COLO668 (cell line): ENCODE measurements around the gene BTN3A1.
"Not testable (repeated sequence)": the region's sequence is repeated elsewhere in the genome, so short reads cannot be mapped to it uniquely, and the experiment has no call there.

Experiments
- DNase-seq: peaks from one replicate; lab custom pipeline; 2025; ENCODE audit not compliant: unreplicated experiment; lab: John Stamatoyannopoulos, UW

BTN3A1 gene

DNA sequence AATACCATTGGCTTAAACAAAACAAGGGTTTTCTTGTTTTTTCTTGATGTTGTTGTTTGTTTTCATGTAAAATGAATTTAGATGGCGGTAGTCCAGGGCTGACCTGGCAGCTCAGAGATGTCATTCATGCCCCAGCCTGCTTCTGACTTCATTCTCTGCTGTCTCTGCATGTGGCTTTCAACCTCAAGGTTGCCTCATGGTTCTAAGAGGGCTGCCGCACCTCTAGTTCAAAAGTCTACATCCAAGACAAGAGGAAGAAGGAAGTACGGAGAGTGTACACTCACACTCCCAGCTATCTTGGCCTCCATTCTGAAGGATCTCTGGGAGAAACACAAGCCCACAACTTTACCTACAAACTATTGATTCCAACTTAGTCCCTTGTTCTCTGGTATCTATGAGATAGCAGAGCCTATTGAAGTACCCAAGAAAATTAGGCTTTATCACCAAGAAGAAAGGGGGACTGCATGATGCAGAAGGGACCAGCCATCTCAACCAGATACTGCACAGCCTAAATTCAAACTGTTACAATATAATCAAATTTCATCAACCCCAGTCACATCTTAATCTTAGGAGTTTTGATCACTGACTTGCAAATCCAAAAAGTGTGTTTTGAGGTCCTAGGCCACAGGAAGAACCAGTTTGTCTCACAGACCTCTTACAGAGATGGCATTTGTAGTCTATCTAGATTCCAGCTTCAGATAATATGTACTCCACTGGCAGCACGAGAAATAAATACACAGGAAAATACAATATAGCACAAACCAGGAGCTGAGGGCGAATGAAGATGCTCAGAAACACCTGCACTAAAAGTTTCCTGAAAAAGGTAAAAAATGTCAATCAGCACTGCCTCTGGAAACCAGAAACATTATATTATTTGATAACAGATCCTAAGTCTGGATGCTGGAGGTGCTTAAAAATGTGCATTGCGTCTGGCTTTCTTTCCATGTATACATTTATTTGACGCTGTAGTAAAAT, 37.4 kb downstream of the BTN3A1 start:
- no peak for DNase-seq

DNA sequence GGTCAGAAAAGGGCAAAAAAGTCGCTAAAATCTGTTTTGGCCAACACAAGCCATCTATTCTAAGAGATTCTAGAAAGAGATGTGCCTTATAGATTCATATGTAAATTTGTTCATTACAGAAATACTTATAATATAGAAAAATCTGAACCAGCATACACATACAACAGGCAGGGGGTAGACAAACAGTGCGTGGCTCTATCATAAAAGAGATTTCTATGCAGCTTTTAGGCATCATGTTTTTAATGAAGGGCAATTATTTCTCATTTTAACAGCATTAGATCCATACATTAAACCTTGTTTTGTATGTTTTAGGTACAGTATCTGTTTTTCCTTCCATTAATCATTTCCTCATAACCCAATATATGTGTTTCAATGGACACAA, 38.9 kb downstream of the BTN3A1 start:
- no peak for DNase-seq

DNA sequence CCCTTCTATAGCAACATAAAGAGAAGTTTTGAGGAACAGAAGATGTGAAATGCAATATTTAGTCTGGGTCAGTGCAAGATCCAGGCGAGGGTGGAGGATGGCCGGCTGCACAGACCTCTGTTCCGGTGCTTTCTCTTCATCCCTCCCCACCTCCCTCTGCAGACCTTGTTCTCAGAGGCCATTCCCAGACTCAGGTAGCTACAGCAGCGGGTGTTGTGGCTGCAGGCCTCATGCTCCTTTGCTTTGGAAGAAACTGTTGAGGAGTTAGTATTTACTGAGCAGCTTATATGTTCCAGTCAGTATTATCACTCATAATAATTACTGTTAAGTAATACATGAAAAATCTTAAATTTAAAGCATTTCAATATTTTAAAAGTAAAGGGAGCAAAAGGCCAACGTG, 39.9 kb downstream of the BTN3A1 start:
- DNase-seq, result no peak

DNA sequence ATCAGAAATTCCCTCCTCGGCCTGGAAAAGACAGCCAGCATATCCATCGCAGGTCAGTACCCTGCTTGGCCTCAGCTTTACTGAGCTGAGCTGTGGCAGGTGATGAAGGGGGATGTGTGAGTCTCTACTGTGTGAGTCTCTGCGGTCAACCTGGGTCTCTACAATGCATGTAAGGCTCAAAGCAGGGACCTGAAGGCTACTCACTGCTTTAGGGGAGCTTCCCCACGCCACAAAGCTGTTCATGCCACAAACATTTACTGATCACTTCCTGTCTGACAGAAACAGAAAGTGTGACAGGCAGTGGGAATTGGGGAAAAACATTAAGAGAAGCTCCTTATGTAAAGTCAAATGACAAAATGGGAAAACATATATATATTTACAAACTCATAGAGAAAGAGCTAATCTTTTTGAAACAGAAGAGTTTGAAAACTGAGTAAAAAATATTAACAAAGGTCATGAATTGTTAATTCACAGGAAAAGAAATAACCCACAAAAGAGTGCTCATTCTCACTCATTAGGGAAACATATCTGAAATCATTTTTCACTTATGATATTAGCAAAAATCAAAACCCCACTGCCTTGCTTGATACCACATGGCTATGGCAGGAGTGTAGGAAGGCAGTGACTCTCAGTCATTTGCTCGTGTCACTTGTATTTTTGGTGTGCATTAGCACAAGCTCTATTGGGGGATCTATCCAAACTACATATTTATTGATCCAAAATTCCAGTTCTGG, 44.0 kb downstream of the BTN3A1 start:
- DNase-seq, result no peak

- DNase-seq, result no peak
Measured at GRCh38 chr6:26447257-26447656, 45.2 kb downstream of the BTN3A1 start.

- DNase-seq, result no peak
Measured at GRCh38 chr6:26450240-26450639, 48.2 kb downstream of the BTN3A1 start.

GRCh38 chr6:26452631-26453235, 50.7 kb downstream of the BTN3A1 start:
- no peak for DNase-seq

DNA sequence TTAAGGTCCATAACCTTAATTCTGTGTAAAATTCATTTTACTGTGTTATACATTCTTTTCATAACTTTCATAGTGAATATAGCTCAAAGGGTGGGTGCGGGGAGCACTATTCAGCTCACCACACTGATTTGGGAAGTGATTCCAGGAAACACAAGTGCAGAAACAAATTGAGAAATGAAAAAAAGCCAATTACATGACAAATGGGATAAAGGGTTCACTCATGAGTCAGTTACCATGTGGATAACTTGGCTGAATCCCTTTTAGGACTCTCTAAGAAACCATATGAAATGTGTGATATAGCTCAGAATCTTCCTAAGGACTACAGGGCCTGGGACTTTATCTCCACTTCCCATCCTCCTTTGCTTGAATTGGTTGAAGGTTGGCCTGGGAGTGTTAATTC, 52.6 kb downstream of the BTN3A1 start:
- DNase-seq, result no peak

GRCh38 chr6:26455357-26455970, 53.4 kb downstream of the BTN3A1 start:
- DNase-seq, result no peak

- DNase-seq, result peak; percentile 17
Measured at GRCh38 chr6:26457264-26457805, 55.3 kb downstream of the BTN3A1 start.

- DNase-seq, result peak; percentile 58
Measured at GRCh38 chr6:26457806-26458688, 56.0 kb downstream of the BTN3A1 start, which contains the start of gene BTN2A1. Gene BTN2A1 (plus strand): TSS chr6:26457955. CDS start chr6:26458637, 682 bp downstream.

- no peak for DNase-seq
Measured at GRCh38 chr6:26459023-26459810, 57.1 kb downstream of the BTN3A1 start.

DNA sequence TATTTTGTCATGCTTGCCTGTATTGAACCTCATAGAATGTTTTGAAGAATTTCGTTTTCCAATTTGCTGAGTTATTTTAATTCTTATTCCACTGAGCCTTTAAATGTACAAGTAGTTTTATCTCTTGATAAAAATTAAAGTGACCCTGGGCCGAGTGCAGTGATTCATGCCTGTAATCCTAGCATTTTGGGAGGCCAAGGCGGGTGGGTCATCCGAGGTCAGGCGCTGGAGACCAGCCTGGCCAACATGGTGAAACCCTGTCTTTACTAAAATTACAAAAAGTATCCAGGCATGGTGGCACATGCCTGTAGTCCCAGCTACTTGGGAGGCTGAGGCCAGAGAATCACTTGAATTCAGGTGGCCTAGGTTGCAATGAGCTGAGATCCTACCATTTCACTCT, 59.3 kb downstream of the BTN3A1 start:
- not testable (repeated sequence) for DNase-seq

DNA sequence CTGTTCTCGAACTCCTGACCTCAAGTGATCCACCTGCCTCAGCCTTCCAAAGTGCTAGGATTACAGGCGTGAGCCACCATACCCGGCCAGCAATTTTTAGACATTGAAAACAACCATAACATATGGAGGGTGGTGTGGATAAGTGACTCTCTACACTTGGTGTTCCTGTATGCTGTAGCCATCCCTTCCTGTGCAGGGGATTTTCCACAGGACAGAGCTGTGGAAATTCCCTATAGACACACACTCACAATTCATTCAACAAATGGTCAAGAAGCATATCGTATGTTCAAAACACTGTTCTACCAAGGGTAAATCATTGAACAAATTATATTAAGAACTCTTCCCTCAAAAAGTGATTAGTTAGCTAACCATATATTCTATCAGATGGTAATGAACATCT, 61.9 kb downstream of the BTN3A1 start:
- no peak for DNase-seq

DNA sequence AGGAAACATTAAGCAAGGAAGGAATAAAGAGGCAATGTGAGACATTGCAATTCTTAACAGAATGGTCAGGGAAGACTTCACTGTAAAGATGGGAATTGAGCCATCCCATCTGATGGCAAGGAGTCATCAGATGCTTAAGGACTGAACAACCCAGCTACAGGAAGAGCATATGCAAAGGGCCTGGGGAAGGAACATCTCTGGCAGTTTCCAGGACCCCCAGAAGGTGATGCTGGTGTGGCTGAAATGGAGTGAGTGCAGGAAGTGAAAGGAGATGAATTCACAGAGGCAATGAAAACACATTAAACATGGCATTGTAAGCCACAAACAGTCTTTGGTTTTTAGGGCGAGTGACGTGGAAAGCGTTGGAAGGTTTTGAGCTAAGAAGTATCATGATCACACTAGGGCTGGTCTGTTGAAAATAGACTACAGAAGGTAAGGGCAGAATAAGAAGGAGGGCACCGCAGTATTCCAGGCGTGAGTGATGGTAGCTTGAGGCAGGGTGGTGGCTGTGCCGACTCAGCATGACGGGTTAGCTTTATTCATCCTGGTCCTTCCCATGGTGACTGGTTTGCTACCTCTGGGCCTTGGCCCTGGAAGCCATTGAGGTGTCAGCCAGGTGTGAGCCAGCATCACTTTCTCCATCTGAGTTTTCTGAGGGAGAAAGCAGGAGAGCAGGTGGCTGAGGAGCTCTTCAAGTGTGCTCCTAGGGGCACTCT, 62.5 kb downstream of the BTN3A1 start:
- DNase-seq, result no peak
